Sigmoid colon (tissue), 7 donors: ENCODE data around the gene VEPH1. TPM values are rescaled to one million over a fixed set of nuclear protein-coding genes. Genes with fewer than 3 reads are reported as not detected.
A peak's percentile ranks its signal among the peaks of the same experiment; 100 is the strongest.

Source experiments
- DNase-seq: peaks from one replicate; pipeline ENCODE4 v3.0.0-alpha.2; 2019
- H3K27ac ChIP-seq, 4 donors: fragments of 200-600 bp; sonication (generic); one replicate each; pipeline ENCODE4 v1.5.1; 2016 to 2019; ENCODE audit warnings: mild to moderate bottlenecking in 1 of 4
- H3K27me3 ChIP-seq, 3 donors: fragments of 200-600 bp; sonication (generic); one replicate each; pipeline ENCODE4 v1.5.1; 2019; ENCODE audit warnings: mild to moderate bottlenecking in 1 of 3
- H3K36me3 ChIP-seq, 4 donors: fragments of 200-600 bp; sonication (generic); one replicate each; pipeline ENCODE4 v1.5.1; 2016 to 2019
- H3K4me1 ChIP-seq, 4 donors: fragments of 200-600 bp; sonication (generic); one replicate each; pipeline ENCODE4 v1.5.1; 2017 to 2019
- H3K4me3 ChIP-seq, 4 donors: fragments of 200-600 bp; sonication (generic); one replicate each; pipeline ENCODE4 v1.5.1; 2017 to 2019; ENCODE audit warnings: mild to moderate bottlenecking in 2 of 4, moderate library complexity in 1 of 4
- H3K9me3 ChIP-seq, 4 donors: fragments of 200-600 bp in 3 of 4; sonication (generic) in 3 of 4; one replicate each; pipeline versions ENCODE4 v1.5.1 to v1.6.1; 2013 to 2019
- EP300 ChIP-seq, 4 donors: sonication (generic); formaldehyde crosslinking; IDR thresholded peaks; one replicate each; pipeline ENCODE4 v1.6.1; 2017; ENCODE audit warnings: antibody characterized with exemption in 4 of 4
- POLR2A ChIP-seq, 2 donors: fragments of 450-650 bp; IDR thresholded peaks; one replicate each; pipeline ENCODE4 v1.6.1; 2016; ENCODE audit warnings: antibody characterized with exemption in 2 of 2, mild to moderate bottlenecking in 2 of 2, moderate library complexity in 2 of 2
- POLR2AphosphoS5 ChIP-seq, 4 donors: sonication (generic); formaldehyde crosslinking; IDR thresholded peaks; one replicate each; pipeline ENCODE4 v1.6.1; 2017; ENCODE audit warnings: antibody characterized with exemption in 4 of 4
- WGBS, 2 donors: extraction: QIAGEN DNeasy Blood & Tissue Kit; methylation state at CpG; one replicate each; pipeline ENCODE4 v1.1.7; 2013; 5-methylcytosine and 5-hydroxymethylcytosine counted together
- intact Hi-C: fragments of 100-400 bp; cut with DNase I; formaldehyde crosslinking; loops from one replicate; pipeline ENCODE4 v1.15.1; 2023
- polyA plus RNA-seq, 3 donors: library from polyadenylated mRNA; stranded (reverse); fragments of 200-250 nt; gene quantifications; one replicate each; pipeline ENCODE4 v1.2.3, GENCODE V29; 2013
- total RNA-seq, 4 donors: library from RNA; depleted of rRNA; stranded (reverse); fragments of >200 nt; gene quantifications; one replicate each; pipeline ENCODE4 v1.1.0, GENCODE V29; 2016
- TF ChIP-seq, protein P1 (sequence below), 4 experiments: fragments of 450-650 bp in 3 of 4; fragments of 200-600 bp in 1 of 4; IDR thresholded peaks; one replicate each; pipeline ENCODE4 v1.5.1; 2016 to 2019; ENCODE audit warnings: antibody characterized with exemption in 4 of 4, mild to moderate bottlenecking in 3 of 4, moderate library complexity in 2 of 4
- donor health status: healthy with polysubstance abuse.
- donor health status: Bipolar disorder and iron deficiency.
- donor health status: healthy.

VEPH1 gene
- total and polyA plus RNA-seq, 7 donors = 0.14 to 1.8 (median 0.87) TPM; not detected in 1

GRCh38 chr3:157317895-157318294, 185.3 kb downstream of the VEPH1 start:
- DNase-seq = no peak
- no peaks in the 10 kb centered on the region for H3K4me1 ChIP-seq
- TF ChIP-seq POLR2AphosphoS5 (IDR thresholded peaks at IDR 0.05) = no peak
- no peak for TF ChIP-seq EP300 (IDR thresholded peaks at IDR 0.05)
- TF ChIP-seq POLR2A (IDR thresholded peaks at IDR 0.05) = no peak
- TF ChIP-seq, protein P1, sequence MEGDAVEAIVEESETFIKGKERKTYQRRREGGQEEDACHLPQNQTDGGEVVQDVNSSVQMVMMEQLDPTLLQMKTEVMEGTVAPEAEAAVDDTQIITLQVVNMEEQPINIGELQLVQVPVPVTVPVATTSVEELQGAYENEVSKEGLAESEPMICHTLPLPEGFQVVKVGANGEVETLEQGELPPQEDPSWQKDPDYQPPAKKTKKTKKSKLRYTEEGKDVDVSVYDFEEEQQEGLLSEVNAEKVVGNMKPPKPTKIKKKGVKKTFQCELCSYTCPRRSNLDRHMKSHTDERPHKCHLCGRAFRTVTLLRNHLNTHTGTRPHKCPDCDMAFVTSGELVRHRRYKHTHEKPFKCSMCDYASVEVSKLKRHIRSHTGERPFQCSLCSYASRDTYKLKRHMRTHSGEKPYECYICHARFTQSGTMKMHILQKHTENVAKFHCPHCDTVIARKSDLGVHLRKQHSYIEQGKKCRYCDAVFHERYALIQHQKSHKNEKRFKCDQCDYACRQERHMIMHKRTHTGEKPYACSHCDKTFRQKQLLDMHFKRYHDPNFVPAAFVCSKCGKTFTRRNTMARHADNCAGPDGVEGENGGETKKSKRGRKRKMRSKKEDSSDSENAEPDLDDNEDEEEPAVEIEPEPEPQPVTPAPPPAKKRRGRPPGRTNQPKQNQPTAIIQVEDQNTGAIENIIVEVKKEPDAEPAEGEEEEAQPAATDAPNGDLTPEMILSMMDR (IDR thresholded peaks at IDR 0.05) = no peak
- no peak overlapping the region for H3K4me3 ChIP-seq
- no peaks in the 10 kb centered on the region for H3K36me3 ChIP-seq
- 94 to 96% methylated on average over 1 of the region's 1 CpG for WGBS, 2 donors
- no peak overlapping the region for H3K27ac ChIP-seq
- intact Hi-C loops = no loop called here
- H3K27me3 ChIP-seq = no peaks in the 10 kb centered on the region
- H3K9me3 ChIP-seq = no peaks in the 10 kb centered on the region

DNA sequence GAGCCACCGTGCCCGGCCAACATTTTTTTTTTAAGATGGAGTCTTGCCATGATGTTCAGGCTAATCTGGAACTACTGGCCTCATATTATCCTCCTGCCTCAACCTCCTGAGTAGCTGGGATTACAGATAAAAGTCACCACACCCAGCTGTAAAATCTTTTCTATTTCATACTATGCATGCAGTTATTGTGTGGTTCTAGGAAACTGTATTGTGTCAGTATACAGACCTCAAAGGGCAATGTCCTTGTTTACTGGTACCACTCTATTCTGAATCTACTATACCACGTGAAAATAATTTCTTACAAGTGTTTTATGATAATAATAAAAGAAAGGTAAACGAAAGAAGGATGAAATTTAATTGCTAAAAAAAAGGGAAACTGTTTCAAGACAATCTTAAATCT, 190.0 kb downstream of the VEPH1 start:
- TF ChIP-seq POLR2A (IDR thresholded peaks at IDR 0.05) = no peak
- no peak for TF ChIP-seq EP300 (IDR thresholded peaks at IDR 0.05)
- TF ChIP-seq, protein P1 (IDR thresholded peaks at IDR 0.05) = no peak
- no peak for TF ChIP-seq POLR2AphosphoS5 (IDR thresholded peaks at IDR 0.05)
- no peak for DNase-seq
- no peaks in the 10 kb centered on the region for H3K36me3 ChIP-seq
- peaks cover 0 to 9% (median 2%) of the 10 kb centered on the region in 4 donors for H3K4me1 ChIP-seq
- H3K9me3 ChIP-seq = no peaks in the 10 kb centered on the region
- no peak overlapping the region for H3K4me3 ChIP-seq
- no peak overlapping the region for H3K27ac ChIP-seq
- intact Hi-C loops = no loop called here
- no peaks in the 10 kb centered on the region for H3K27me3 ChIP-seq
- 24 to 76% methylated on average over 4 of the region's 4 CpGs for WGBS, 2 donors

DNA sequence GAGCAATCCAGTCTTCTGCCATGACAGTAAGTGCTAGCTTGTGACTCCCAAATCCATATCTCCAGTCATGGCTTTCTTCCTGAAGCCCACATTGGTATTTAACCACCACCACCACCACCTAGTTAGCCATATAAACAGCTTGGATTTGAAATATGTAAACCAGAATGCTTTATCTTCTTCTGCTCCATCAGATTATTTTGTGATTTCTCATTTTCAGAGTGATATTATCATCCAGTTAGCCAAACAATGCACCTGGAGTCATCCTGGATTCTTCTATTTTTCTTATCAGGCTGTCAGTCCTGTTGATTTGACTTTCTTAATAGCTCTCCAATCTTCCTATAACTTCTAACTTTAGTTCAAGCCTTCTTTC, 190.9 kb downstream of the VEPH1 start:
- TF ChIP-seq EP300 (IDR thresholded peaks at IDR 0.05) (no peak), POLR2A (IDR thresholded peaks at IDR 0.05) (no peak), POLR2AphosphoS5 (IDR thresholded peaks at IDR 0.05) (no peak)
- TF ChIP-seq, protein P1 (IDR thresholded peaks at IDR 0.05) = no peak
- intact Hi-C loops = no loop called here
- Histone ChIP-seq H3K27ac (no peak overlapping the region), H3K36me3 (no peaks in the 10 kb centered on the region), H3K4me3 (no peak overlapping the region), H3K27me3 (no peaks in the 10 kb centered on the region), H3K4me1 (peaks cover 0 to 9% (median 2%) of the 10 kb centered on the region in 4 donors), H3K9me3 (no peaks in the 10 kb centered on the region)
- no peak for DNase-seq

DNA sequence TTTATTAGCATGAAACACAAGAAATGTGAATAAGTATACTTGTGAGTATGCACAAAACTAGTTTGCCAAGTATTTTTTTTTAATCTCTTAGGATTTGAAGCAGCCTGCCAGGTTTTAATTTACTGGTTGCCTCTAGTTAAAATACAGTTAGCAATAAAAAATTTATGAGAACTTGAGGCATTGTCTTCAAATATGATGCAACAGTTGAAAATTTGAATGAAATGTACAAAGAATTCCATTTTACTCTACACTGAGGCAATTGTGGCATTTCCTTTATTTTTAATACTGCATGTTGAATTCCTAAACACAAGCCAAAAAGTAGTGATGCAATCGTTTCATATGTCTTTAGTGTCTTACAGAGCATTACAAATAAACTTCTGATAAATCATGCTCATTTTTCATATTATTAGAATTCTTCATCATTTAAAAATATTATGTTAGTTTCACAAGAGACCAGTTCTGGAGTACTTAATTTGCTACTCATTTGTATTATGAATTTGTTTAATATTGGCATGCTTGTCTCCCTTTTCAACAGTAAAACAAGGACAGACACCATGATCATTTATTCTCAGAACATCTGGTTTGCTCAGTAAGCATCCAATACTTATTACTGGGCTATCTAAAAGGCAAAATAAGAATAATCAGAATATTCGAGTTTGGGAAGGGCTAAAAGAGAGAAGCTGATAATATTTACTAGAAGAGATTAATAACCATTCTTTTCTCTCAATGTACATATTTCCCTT, 191.4 kb downstream of the VEPH1 start:
- 45 to 73% methylated on average over 2 of the region's 2 CpGs for WGBS, 2 donors
- Histone ChIP-seq H3K36me3 (no peaks in the 10 kb centered on the region), H3K27ac (no peak overlapping the region), H3K27me3 (no peaks in the 10 kb centered on the region), H3K4me1 (peaks cover 0 to 9% (median 2%) of the 10 kb centered on the region in 4 donors), H3K4me3 (no peak overlapping the region), H3K9me3 (no peaks in the 10 kb centered on the region)
- peak in 2 of 4 donors; percentile 12 to 21 for TF ChIP-seq POLR2AphosphoS5 (IDR thresholded peaks at IDR 0.05)
- TF ChIP-seq, protein P1 (IDR thresholded peaks at IDR 0.05) = no peak
- DNase-seq = no peak
- intact Hi-C loops = no loop called here
